ENCODE data around the gene NALCN.
"Not testable (repeated sequence)": the region's sequence is repeated elsewhere in the genome, so short reads cannot be mapped to it uniquely, and the experiment has no call there.

NALCN gene

DNA sequence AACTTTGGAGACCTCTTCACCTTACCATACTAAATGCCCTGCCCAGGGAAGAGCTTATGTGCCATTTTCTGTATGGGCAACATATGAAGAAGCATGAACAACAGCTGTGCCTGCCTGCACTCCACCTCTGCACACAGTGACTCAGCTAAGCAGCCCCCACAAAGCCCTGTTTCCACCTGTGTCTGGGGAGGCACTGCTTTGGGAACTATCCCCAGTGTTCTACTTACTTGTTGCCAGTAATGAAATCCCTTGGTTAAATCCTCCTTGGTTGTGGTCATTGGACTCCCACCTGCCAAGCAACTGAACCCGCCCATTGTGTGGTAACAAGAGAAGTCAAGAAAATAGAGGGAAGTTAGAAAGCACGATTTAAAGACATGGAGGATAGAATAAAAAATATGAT is 84.6 kb downstream of the NALCN start:
- no peak for DNase-seq

DNA sequence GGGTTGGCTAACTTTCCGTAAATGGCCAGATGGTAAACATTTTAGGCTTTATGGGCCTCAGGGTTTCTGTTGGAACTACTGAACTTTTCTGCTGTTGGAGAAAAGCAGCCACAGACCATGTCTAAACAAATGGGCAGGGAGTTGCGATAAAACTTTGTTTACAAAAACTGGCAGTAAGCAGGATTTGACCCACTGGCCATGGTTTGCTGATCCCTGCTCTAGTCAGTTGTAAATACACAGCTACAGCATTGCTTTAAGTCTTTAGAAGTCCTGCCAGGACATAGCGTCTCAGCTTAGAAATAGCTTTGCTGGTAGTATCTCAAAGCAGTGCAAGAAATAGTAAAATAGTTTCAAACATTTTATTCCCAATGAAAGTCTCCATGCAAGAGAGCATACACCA is 88.4 kb downstream of the NALCN start:
- DNase-seq: no peak

DNA sequence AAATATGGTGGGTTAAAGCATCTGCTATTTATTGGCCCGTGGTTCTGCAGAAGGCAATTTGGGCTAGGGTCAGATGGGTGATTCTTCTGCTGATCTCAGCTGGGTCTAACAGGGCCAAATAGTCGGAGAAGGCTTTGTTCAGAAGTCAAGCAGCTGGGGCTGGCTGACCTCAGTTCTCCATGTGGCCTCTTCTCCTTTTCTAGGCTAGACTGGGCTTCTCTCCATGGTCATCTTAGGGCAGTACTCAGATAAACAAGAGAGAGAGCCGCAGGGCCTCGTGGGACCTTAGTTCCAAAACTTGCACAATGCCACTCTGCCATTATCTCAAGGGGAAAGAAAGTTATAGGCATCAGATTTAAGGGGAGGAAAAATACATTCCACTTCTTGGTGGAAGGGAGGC is 89.6 kb downstream of the NALCN start:
- DNase-seq: no peak

DNA sequence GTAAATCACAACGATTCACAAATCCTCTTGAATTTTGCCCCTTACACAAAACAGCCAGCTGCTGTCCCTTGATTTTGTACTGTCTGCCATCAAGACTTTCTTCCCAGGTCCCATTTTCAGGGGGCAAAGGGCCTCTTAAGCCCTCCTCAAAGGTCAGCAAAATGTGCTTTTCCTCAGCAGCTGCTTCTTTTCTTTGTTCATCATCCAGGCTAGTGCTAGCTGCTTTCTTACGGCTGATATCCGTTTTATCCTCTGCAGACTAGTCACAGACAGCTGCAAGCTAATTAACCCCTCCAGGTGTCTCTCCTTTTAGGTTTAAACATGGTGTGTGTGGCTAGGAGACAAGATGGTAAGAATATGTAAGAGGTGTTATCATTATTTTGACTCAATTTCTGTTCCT is 90.9 kb downstream of the NALCN start:
- no peak for DNase-seq

DNA sequence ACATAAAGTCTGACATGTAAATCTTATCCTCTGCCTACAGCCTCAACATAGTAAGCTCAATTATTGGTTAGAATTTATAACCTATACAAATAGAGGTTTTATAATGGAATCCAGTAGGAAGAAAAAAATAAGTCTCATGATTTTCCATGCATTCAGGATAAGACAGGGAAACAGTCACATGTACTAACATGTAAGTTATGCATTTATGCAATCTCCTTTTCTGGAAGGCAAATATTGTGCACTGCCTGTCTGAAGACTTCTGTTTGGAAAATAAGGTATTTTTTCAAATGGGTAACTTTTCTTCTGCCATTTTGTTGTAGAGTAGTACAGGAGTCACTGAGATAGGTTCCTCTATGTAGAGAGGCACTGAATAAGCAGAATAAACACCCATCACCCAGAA is 92.7 kb downstream of the NALCN start:
- no peak for DNase-seq

DNA sequence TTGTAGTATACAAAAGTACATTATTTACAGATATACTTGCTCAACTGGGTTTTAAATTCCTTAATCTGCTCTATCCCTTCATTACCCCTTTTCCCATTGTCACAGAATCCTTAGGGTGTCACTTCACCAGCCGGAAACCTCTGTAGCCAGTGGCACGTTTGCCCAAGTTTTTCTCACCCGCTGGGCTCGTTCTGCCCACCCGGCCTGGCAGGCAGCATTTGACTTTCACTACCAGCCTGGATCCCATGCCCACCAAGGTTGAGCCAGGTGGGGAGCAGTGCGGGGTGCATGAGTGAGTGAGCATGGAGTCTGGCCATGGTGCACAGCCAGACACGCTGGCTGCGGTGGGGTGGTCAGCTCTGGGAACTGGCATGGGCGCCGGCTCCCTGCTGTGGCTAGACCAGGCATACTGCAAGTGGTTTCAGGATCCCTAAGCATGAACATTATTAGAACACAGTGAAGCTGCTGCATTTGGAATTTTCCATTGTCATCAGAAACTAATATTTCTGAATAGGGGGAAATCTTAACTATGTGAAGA is 98.3 kb downstream of the NALCN start:
- no peak for DNase-seq

DNA sequence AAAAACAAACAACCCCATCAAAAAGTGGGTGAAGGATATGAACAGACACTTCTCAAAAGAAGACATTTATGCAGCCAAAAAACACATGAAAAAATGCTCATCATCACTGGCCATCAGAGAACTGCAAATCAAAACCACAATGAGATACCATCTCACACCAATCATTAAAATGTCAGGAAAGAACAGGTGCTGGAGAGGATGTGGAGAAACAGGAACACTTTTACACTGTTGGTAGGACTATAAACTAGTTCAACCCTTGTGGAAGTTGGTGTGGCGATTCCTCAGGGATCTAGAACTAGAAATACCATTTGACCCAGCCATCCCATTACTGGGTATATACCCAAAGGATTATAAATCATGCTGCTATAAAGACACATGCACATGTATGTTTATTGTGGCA is 102.8 kb downstream of the NALCN start:
- not testable (repeated sequence) for DNase-seq

DNA sequence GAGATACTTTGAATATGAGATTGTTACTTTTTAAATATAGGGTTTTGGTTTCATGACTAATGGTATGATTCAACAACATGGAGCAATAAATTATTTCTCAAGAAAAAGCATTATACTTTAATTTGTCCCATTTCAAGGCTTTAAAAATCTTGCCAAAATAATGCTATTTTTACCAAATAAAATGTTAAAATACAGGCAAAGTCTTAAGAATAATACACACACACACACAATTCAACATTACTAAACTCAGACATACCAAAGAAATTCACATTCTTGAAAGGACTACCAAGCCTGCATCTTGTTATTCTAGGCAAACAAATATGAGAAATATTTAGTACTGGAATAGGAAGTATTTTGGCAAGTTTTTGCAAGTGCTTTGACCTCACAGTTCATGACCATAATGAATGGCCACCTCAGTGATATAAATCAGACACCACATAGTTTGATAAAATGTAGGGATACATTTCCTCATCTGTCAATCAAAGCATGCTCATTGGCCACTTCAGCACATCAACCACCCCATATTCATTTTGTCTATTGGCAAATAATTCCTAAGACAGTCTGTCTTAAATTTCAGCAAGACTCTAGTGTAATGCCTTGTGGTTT is 107.2 kb downstream of the NALCN start:
- DNase-seq: no peak

DNA sequence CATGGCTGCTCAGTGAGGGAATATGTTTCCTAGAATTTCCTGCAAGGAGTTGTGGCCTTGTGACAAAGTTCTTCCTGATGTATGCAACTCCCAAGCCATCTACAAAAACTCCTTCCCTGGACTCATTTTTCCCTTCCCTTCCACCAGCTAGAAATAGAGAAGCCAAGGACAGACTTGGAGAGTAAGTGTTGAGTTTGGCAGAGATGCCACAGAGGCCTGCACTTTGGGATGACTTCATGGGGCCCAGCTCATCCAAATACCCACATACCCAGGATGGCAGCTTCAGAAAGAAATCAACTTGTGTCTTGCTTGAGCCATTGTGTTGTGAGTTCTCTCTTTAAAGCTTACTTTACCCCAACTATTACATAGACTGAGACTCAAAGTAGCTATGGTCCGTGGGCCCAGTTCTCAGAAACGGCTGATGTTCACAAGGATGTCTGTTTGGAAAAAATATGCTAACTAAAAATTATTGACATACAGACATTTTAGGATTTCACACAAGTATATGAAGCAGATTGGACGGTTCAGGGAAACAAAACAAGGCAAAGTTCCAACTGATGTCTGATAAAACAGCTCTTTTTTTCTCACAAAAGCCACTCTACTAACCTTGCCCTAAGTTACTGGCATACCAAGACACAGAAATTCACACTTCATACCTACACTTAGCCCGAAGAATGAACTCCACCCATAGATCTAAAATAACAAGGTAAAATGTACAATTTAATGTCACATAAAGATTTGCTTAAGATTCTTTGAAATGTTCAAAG is 107.9 kb downstream of the NALCN start:
- no peak for DNase-seq

DNA sequence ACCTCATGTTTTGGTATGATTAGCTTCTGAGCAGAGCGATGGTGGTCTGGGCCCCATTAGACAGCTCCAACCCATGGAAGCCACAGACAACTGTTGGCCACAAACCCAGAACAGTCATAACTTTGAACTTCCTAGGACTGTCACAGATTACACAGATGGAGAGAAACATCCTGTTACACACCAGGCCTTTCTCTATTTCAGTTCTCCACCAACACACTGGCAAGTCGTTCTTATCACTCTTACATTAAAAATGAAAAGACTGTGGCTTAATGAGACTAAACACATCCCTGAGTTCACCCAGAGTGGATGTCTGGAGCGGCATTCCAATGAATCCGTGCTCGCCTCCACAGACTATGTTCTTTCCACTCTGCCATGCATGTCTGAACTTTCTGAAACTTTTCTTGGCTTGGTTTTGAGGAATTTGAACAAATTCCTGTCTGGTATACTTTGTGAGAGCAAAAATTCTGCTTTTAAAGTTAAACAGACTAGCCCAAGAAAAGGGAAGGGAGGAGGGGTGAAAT is 109.1 kb downstream of the NALCN start:
- no peak for DNase-seq

DNA sequence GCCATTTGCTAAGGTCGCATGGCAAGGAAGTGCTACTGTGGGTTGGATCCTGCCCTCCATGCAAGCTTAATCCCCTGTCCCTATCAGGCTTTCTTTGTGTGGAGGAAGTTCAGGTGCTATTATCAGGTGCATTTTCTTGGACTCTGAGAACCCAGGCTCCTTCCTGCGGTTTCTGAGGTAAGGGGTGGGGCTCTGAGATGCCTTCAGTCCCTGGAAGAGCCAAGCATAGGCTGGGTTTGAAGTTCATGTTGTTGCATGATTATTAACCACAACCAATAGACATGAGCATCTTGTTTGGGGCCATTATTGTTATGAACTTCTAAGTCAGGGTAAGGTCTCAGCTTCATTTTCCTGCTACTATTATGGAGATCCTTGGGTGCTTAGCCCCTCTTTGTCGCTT is 109.5 kb downstream of the NALCN start:
- DNase-seq: no peak

DNA sequence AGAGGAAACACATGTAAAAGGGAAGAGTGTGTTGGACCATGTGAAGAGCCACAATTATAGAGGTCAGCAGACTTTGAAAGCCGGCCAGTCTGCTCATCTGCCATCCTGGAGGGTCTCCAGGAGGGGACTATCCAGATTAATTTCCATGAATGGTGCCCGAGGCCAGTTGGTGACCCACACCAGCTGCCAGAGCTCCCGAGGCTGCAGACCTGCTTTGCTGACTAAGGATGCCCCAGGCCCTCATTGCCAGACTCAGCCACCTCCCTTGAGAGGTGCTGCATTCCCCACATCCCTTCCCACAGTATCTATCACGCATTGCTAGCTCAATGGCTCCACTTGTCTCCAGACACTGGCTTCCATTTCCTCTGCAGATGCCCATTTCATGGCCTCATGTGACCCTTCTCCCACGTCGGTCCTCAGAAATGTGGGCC is 110.3 kb downstream of the NALCN start:
- no peak for DNase-seq

DNA sequence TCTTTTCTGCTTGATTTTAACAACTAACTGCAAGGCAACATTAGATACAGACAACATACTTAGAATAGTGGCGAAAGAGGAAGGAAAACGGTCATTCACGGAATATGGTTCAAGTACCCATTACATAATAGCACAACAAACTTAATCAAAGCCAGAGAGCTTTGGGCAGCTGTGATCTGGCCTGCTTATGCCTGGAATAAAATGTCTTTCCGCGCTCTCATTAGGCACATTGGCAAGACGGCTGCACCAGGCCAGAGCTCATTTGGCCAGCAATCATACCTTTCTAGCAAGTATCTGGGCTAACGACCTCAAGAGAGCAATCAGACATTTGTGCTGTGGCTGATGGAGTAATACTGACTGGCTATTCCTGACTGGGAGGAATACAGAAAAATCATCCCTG is 112.8 kb downstream of the NALCN start:
- no peak for DNase-seq

DNA sequence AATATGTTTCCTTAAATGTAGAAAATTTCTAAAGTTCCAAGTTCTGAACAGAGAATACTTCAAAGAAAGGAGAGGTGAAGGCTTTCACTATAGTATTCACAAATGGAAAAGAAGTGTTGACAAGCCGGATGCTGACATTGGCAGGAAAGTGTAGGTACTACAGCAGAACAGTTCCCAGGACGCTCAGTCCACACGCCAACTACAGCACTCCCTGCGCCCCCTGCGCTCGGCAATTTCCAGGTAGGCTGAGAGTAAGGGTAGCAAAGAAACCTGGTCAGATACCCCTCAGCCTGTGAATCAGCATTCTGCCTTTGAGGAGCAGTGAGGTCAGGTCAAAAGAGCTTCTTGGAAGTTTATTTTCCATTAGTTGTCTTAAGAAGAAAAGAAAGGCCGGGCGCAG is 115.3 kb downstream of the NALCN start:
- no peak for DNase-seq

DNA sequence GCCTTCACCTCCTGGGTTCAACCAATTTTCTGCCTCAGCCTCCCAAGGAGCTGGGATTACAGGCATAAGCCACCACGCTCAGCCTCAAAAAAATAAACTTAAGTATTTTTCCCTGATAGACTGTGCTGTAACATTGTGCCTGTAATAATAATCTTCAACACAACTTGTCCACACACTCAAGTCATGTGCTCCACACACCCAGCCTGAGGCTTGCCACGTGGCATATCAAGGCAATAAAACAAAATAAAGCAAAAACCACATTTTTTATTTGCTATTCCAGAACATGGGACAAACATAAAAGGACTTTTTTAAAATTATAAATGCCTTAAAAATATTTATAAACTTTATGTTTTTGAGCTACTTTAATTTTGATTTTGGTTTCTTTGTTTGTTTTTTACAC is 115.8 kb downstream of the NALCN start:
- DNase-seq: no peak

DNA sequence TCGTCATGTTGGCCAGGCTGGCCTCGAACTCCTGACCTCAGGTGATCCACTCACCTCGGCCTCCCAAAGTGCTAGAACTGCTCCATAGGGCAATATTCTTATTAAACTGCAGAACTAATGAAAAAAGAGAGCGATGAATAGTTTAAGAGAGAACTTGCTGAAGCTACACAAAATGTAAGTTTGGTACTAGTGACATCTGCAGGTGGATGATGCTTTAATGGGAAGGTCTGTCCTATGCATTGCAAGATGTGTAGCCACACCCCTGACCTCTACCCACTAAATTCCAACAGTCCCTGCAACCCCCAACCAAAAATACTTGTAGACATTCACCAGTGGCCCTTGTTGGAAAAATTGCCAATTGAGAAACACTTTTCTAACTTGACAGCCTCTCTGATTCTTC is 117.8 kb downstream of the NALCN start:
- DNase-seq: no peak

DNA sequence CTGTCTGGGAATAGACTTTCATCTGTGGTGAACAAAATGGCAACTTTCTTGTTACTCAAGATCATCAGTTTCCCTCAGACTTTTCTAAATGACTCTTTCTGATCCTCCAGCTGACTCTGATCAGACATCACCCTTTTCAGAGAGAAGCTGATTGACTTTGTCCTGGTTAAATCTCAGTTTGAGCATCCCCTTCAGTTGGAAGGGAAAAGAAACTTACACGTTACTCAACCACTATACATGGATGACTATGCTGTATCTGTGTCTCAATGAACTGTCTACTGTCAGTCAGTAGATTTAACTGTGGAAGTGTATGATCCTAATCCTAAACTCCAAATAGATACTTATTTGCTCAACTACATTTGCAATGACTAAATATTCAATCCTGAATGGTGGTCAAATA is 118.5 kb downstream of the NALCN start:
- DNase-seq: no peak

DNA sequence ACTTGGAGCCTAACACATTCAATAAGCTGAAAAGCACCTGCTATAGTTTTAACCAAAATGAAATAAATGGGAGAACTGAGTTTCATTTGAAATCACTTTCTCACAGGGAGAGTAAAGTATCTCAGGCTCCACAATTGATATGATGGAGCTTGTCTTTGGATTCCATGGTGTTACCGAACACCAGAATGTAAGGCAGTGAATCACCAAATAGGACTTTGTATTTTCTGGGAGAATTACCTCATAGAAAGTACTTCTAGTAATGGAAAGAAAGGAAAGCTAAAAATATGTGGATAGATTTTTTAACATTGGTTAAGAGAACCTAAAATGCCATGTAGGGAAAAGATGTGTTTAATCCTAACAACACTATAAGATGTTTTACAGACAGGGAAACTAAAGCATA is 123.6 kb downstream of the NALCN start:
- DNase-seq: no peak

DNA sequence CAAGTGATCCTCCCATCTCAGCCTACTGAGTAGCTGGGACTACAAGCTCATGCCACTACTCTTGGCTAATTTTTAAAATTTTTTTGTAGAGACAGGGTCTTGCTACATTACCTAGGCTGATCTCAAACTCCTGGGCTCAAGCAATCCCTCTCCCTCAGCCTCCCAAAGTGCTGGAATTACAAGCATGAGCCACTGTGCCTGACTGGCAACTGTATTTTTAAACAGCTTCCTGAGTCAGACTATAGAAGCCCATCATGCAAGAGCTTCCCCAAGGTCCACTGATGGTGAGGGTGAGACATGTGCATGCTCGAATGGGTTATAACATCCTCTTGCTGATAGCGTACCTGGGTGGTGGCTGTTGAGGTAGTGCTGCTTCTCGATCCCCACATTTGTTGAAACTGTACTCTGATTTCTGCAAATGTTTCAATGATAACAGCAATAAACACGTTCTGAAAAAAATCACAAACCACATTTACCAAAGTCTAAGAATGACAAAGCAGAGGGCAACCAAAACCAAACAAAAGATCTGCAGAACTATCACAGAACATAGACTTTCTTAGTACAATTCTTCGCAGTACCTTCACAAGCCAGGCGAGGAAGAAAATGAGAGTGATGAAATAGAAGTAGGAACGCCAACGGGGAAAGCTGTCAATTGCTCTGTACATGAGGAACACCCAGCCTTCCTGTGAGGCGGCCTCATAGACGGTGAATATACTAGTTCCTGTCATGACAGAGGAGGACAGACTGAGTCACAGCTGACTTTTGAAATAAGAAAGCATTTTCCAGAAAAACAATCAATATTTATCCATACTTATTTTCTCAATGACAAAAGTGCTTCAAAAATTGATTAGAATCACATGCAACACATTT is 124.4 kb downstream of the NALCN start:
- no peak for DNase-seq

DNA sequence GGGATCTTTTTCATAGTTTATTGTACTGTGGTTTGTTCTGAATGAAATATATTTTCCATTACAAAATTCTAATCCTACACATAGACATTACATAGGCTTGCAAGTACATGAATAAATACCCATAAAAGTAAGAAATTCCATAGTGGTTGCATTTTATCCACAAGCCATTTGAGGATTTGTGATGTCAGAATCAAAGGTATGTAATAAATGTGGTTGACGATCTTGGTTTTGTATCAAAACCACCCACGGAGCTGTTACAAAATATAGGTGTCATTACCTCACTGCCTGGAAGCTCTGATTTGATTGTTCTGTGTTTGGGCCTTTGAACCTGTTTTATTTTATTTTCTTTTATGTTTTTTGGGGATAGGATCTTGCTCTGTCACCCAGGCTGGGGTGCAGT is 125.1 kb downstream of the NALCN start:
- no peak for DNase-seq

DNA sequence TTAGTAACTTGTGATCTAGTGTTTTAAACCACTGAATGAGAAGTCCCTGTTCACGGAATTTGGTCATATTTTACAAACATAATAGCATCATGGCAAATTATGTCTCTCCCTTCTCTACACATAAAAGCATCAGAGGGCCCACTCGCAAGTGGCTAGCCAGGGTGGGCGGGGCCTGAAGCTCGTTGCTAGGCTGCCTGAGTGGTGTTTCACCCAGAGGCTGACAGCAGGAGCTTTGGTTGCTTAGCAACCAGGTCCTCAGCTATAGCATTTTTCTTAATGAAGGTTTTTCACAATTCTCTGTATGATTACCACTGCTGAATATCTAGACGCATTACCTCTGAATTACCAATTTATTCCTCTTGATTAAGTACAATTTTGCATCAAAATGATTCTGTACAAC is 126.5 kb downstream of the NALCN start:
- DNase-seq: no peak

DNA sequence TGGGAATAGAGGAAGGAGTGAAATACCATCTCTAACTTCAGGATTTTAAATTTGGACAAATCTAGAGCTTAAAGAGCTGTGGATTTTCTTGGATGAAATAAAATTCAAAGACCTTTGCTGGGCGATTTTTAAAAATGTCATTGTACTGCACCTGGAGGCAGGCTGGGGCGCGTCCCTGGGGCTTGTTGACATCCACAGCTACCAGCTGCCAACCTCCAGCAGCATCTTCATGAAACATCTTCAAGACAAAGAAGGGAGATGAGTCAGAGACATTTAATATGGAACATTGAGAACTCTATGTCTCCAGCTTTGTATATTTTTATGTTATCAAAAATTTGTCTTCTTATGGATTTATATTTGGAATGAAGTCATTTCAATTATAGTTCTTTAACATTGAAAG is 132.5 kb downstream of the NALCN start:
- no peak for DNase-seq

DNA sequence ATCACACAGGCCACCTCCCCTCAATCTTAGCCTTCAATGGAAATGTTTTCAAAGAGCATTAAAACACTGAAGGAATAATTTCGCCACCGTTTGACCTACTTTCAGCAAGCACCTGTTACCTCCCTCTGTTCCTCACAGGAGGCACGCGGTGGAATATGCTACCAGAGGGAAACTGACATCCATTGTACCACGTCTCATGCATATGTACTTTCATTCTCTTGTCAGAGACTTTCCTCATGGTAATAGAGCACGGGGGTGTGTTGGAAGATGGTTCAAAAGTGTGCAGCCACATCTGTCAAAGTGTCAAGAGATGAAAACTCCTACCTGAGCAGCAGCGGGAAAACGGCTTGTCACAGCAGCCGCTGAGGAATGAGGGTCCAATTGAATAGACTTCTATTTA is 143.4 kb downstream of the NALCN start:
- DNase-seq: no peak
